ENCODE data around the gene IGHMBP2. TPM values are rescaled to one million over a fixed set of nuclear protein-coding genes. Genes with fewer than 3 reads are reported as not detected.

IGHMBP2 gene
- total RNA-seq, 1 donor from 2014 or later = 30.6 TPM

GRCh38 chr11:68978931-68979594 lies 75.4 kb downstream of the IGHMBP2 start:
- Mint-ChIP-seq H3K27ac (no peak overlapping the region), H3K36me3 (ENCODE audit: insufficient read depth) (no peaks in the 10 kb centered on the region), H3K27me3 (peaks cover 8% of the 10 kb centered on the region), H3K9me3 (ENCODE audit: low read depth) (peaks cover 15% of the 10 kb centered on the region), H3K4me1 (ENCODE audit: low read depth) (no peaks in the 10 kb centered on the region), H3K4me3 (ENCODE audit: low read depth) (no peak overlapping the region)
- no peak for TF ChIP-seq CTCF (IDR thresholded peaks at IDR 0.05; ENCODE audit: unreplicated experiment)
- no peak for DNase-seq (ENCODE audit: low spot score, unreplicated experiment)

GRCh38 chr11:68979931-68980775 lies 76.5 kb downstream of the IGHMBP2 start:
- H3K36me3 Mint-ChIP-seq (ENCODE audit: insufficient read depth) = no peaks in the 10 kb centered on the region
- no peak for DNase-seq (ENCODE audit: low spot score, unreplicated experiment)
- TF ChIP-seq CTCF (IDR thresholded peaks at IDR 0.05; ENCODE audit: unreplicated experiment) = no peak
- H3K4me3 Mint-ChIP-seq (ENCODE audit: low read depth) = no peak overlapping the region
- H3K27me3 Mint-ChIP-seq = peaks cover 8% of the 10 kb centered on the region
- H3K27ac Mint-ChIP-seq = no peak overlapping the region
- H3K9me3 Mint-ChIP-seq (ENCODE audit: low read depth) = peaks cover 13% of the 10 kb centered on the region
- no peaks in the 10 kb centered on the region for H3K4me1 Mint-ChIP-seq (ENCODE audit: low read depth)

GRCh38 chr11:68980776-68981065 lies 77.0 kb downstream of the IGHMBP2 start, which contains the start of gene MRGPRD:
MRGPRD (minus strand) TSS chr11:68980986; CDS start chr11:68980986, 0 bp downstream.
- Mint-ChIP-seq H3K4me3 (ENCODE audit: low read depth) (no peak within 1 kb of the TSS), H3K27me3 (peaks cover 8% of the 10 kb centered on the region), H3K9me3 (ENCODE audit: low read depth) (peaks cover 13% of the 10 kb centered on the region), H3K27ac (no peak within 1 kb of the TSS), H3K4me1 (ENCODE audit: low read depth) (no peaks in the 10 kb centered on the region), H3K36me3 (ENCODE audit: insufficient read depth) (no peaks in the 10 kb centered on the region)
- DNase-seq (ENCODE audit: low spot score, unreplicated experiment) = no peak
- TF ChIP-seq CTCF (IDR thresholded peaks at IDR 0.05; ENCODE audit: unreplicated experiment) = no peak

- no peak overlapping the region for H3K27ac Mint-ChIP-seq
- no peak overlapping the region for H3K4me3 Mint-ChIP-seq (ENCODE audit: low read depth)
Measured at GRCh38 chr11:68982134-68982533, 78.4 kb downstream of the IGHMBP2 start.

More at GRCh38 chr11:68982134-68982533, 78.4 kb downstream of the IGHMBP2 start:
- Mint-ChIP-seq H3K27me3 (peaks cover 11% of the 10 kb centered on the region), H3K4me1 (ENCODE audit: low read depth) (no peaks in the 10 kb centered on the region), H3K36me3 (ENCODE audit: insufficient read depth) (no peaks in the 10 kb centered on the region), H3K9me3 (ENCODE audit: low read depth) (peaks cover 21% of the 10 kb centered on the region)
- no peak for TF ChIP-seq CTCF (IDR thresholded peaks at IDR 0.05; ENCODE audit: unreplicated experiment)
- DNase-seq (ENCODE audit: low spot score, unreplicated experiment) = no peak

Measured in progenitor cell of endocrine pancreas (in vitro differentiated cells).